Measurements from ENCODE around the gene OR5AR1.

Gene OR5AR1

GRCh38 chr11:56700914-56701485, 37.5 kb downstream of the OR5AR1 start:
- DNase-seq (ENCODE audit: low spot score), result no peak
- Histone ChIP-seq H3K27ac (no peak overlapping the region), H3K4me3 (no peak overlapping the region)
- no peak for TF ChIP-seq CTCF (IDR thresholded peaks at IDR 0.05)

- no peak for DNase-seq (ENCODE audit: low spot score)
- TF ChIP-seq CTCF (IDR thresholded peaks at IDR 0.05), result no peak
- Histone ChIP-seq H3K27ac (no peak overlapping the region), H3K4me3 (no peak overlapping the region)
Observed at GRCh38 chr11:56705784-56706396, 42.4 kb downstream of the OR5AR1 start.

GRCh38 chr11:56706486-56706885, 43.0 kb downstream of the OR5AR1 start:
- TF ChIP-seq CTCF (IDR thresholded peaks at IDR 0.05), result no peak
- no peak for DNase-seq (ENCODE audit: low spot score)

GRCh38 chr11:56714206-56714605, 50.7 kb downstream of the OR5AR1 start:
- no peak overlapping the region for H3K27ac ChIP-seq
- TF ChIP-seq CTCF (IDR thresholded peaks at IDR 0.05), result no peak
- DNase-seq (ENCODE audit: low spot score), result no peak
- no peak overlapping the region for H3K4me3 ChIP-seq

More at GRCh38 chr11:56706486-56706885, 43.0 kb downstream of the OR5AR1 start:
- no peak overlapping the region for H3K4me3 ChIP-seq
- no peak overlapping the region for H3K27ac ChIP-seq

Data from coronary artery (tissue), 2 donors.